K562 (cell line): ENCODE measurements around the gene COL13A1. TPM values are rescaled to one million over a fixed set of nuclear protein-coding genes. Genes with fewer than 3 reads are reported as not detected.

Experiments used
- ATAC-seq: fragments of 200-7000 bp; cut with Tn5 transposase; 3 replicates; pipeline ENCODE4 v1.9.1; 2020; ENCODE audit warnings: moderate library complexity
- BruUV-seq: library from RNA; stranded (reverse); fragments of 400-500 nt; replicated peaks from 2 replicates; lab custom pipeline; 2021; lab: Mats Ljungman, UMichigan
- CTCF ChIA-PET: fragments of 300-600 bp; formaldehyde crosslinking; extraction: SDS; loops from one replicate; lab custom pipeline; 2021; ENCODE audit warnings: low intra/inter-chr PET ratio; lab: Yijun Ruan, JAX
- POLR2A ChIA-PET: fragments of 300-600, 350-650 bp; sonication (Branson Sonifier 250); formaldehyde crosslinking; extraction: SDS; loops from one replicate; lab custom pipeline; 2021; ENCODE audit warnings: antibody characterized with exemption, inconsistent platforms; lab: Yijun Ruan, JAX
- DNase-seq, 4 experiments: peaks; one replicate each; pipeline versions ENCODE4 v3.0.0 to v3.0.0-alpha.2; 2011 to 2018; ENCODE audit warnings: low spot score in 3 of 4, mixed read lengths in 3 of 4; ENCODE audit errors: extremely low read depth in 1 of 4
- FAIRE-seq: peaks from 2 replicates; lab custom pipeline; 2011; peaks lifted over from hg19 to GRCh38; lab: Jason Lieb, UNC
- H2AFZ ChIP-seq: 2 replicates; pipeline ENCODE4 v1.6.0; 2011; ENCODE audit warnings: low read depth, low read length, control low read depth, inconsistent platforms
- H3K27ac ChIP-seq: fragments of 200-600 bp; 3 replicates; pipeline ENCODE4 v1.8.0; 2011; ENCODE audit warnings: low read depth, mild to moderate bottlenecking, control low read depth, inconsistent platforms, low read length, moderate library complexity, mixed read lengths; ENCODE audit errors: extremely low read depth
- H3K27me3 ChIP-seq, 2 experiments: fragments of 300-600 bp in 1 of 2; 2 replicates in 1 of 2; 3 replicates in 1 of 2; pipeline versions ENCODE4 v1.6.0 to v1.8.0; 2011; ENCODE audit warnings: inconsistent platforms in 2 of 2, low read length in 2 of 2, mild to moderate bottlenecking in 1 of 2, mixed read lengths in 1 of 2, moderate library complexity in 1 of 2; ENCODE audit not compliant: control insufficient read depth in 2 of 2, insufficient read depth in 2 of 2
- H3K36me3 ChIP-seq: fragments of 300-600 bp; 3 replicates; pipeline ENCODE4 v1.8.0; 2011; ENCODE audit warnings: mild to moderate bottlenecking, low read length, inconsistent platforms; ENCODE audit not compliant: control insufficient read depth, insufficient read depth
- H3K4me1 ChIP-seq, 2 experiments: fragments of 200-600 bp in 1 of 2; replicated peaks in 1 of 2; 2 replicates in 1 of 2; 3 replicates in 1 of 2; pipeline versions ENCODE4 v1.5.1 to v1.8.0; 2011; ENCODE audit warnings: inconsistent platforms in 2 of 2, low read length in 2 of 2, mild to moderate bottlenecking in 1 of 2, mixed read lengths in 1 of 2, moderate library complexity in 1 of 2; ENCODE audit not compliant: control insufficient read depth in 2 of 2, insufficient read depth in 2 of 2
- H3K4me2 ChIP-seq: 2 replicates; pipeline ENCODE4 v1.6.1; 2011; ENCODE audit warnings: low read length, control low read depth, inconsistent platforms, mixed read lengths; ENCODE audit not compliant: insufficient read depth
- H3K4me3 ChIP-seq: fragments of 200-600 bp; sonication (generic), shearing (Covaris generic); 2 replicates; pipeline ENCODE4 v1.5.1; 2016; ENCODE audit warnings: control low read depth, inconsistent platforms
- H3K79me2 ChIP-seq: fragments of 200-600 bp; 3 replicates; pipeline ENCODE4 v1.8.0; 2011; ENCODE audit warnings: low read length, inconsistent platforms; ENCODE audit not compliant: control insufficient read depth, insufficient read depth
- H3K9ac ChIP-seq, 2 experiments: 2 replicates each; pipeline versions ENCODE4 v1.6.0 to v1.6.1; 2011; ENCODE audit warnings: low read depth in 2 of 2, low read length in 2 of 2, control low read depth in 1 of 2, inconsistent platforms in 1 of 2, mild to moderate bottlenecking in 1 of 2, mixed read lengths in 1 of 2; ENCODE audit not compliant: insufficient read depth in 1 of 2
- H3K9me1 ChIP-seq: one replicate; pipeline ENCODE4 v1.6.0; 2011; ENCODE audit warnings: inconsistent platforms, mild to moderate bottlenecking, low read length, moderate library complexity; ENCODE audit not compliant: control insufficient read depth, insufficient read depth
- H3K9me3 ChIP-seq: replicated peaks from 2 replicates; pipeline ENCODE4 v1.5.1; 2011; ENCODE audit warnings: low read depth, low read length, inconsistent platforms; ENCODE audit not compliant: control insufficient read depth, insufficient read depth
- H4K20me1 ChIP-seq: replicated peaks from 2 replicates; pipeline ENCODE4 v1.6.1; 2011; ENCODE audit warnings: low read length, inconsistent platforms, mixed read lengths; ENCODE audit not compliant: control insufficient read depth, insufficient read depth
- ARID4B ChIP-seq: sonication (generic); formaldehyde crosslinking; IDR thresholded peaks from 2 replicates; pipeline ENCODE4 v1.8.0; 2022; ENCODE audit warnings: mild to moderate bottlenecking, missing genetic modification reagents
- CC2D1A ChIP-seq: fragments of 450-650 bp; IDR thresholded peaks from 2 replicates; pipeline ENCODE4 v1.6.1; 2017; ENCODE audit warnings: mild to moderate bottlenecking
- CREBBP ChIP-seq: IDR thresholded peaks from one replicate; pipeline ENCODE4 v1.6.1; 2012; ENCODE audit warnings: low read depth, mild to moderate bottlenecking, control low read depth, inconsistent platforms, low read length
- HES1 ChIP-seq: fragments of 450-650 bp; IDR thresholded peaks from 2 replicates; pipeline ENCODE4 v1.6.1; 2016; ENCODE audit warnings: low read depth, mild to moderate bottlenecking, moderate library complexity
- KDM1A ChIP-seq, 2 experiments: fragments of 450-650 bp; IDR thresholded peaks; 2 replicates each; pipeline ENCODE4 v1.6.1; 2016; ENCODE audit warnings: mild to moderate bottlenecking in 2 of 2
- LEF1 ChIP-seq: fragments of 450-650 bp; IDR thresholded peaks from 2 replicates; pipeline ENCODE4 v1.6.1; 2016; ENCODE audit warnings: mild to moderate bottlenecking
- NCOA6 ChIP-seq: fragments of 450-650 bp; IDR thresholded peaks from 2 replicates; pipeline ENCODE4 v1.6.1; 2017; ENCODE audit warnings: mild to moderate bottlenecking
- NEUROD1 ChIP-seq: fragments of 150-350 bp; IDR thresholded peaks from 2 replicates; pipeline ENCODE4 v1.6.1; 2014; ENCODE audit warnings: borderline replicate concordance, low read length, low read depth; ENCODE audit not compliant: partially characterized antibody
- NUFIP1 ChIP-seq: fragments of 450-650 bp; IDR thresholded peaks from 2 replicates; pipeline ENCODE4 v1.6.1; 2018; ENCODE audit not compliant: partially characterized antibody
- RBM34 ChIP-seq: fragments of 200-400 bp; formaldehyde crosslinking; IDR thresholded peaks from 2 replicates; pipeline ENCODE4 v1.6.1; 2018; ENCODE audit warnings: low read length, borderline replicate concordance; ENCODE audit not compliant: insufficient read depth
- SNRNP70 ChIP-seq: fragments of 200-400 bp; formaldehyde crosslinking; optimal IDR thresholded peaks from 2 replicates; pipeline ENCODE3; 2017; ENCODE audit warnings: low read depth, low read length
- ZNF76 ChIP-seq: fragments of 250-450 bp; sonication (Bioruptor Pico); IDR thresholded peaks from 2 replicates; pipeline ENCODE4 v1.4.0; 2020; ENCODE audit warnings: mild to moderate bottlenecking, moderate library complexity, borderline replicate concordance
- WGBS: fragments of 100-300 bp; shearing (Covaris generic); methylation state at CpG from one replicate; pipeline ENCODE4 v1.1.6; 2016; ENCODE audit warnings: low coverage, mixed read lengths; ENCODE audit not compliant: insufficient coverage; ENCODE audit errors: missing lambda C conversion rate; 5-methylcytosine and 5-hydroxymethylcytosine counted together
- in situ Hi-C: fragments of 300-500 bp; cut with MboI; formaldehyde crosslinking; loops from 4 replicates; pipeline ENCODE4 v1.15.0; 2018; ENCODE audit warnings: inconsistent platforms, mixed read lengths
- intact Hi-C: fragments of 100-400 bp; cut with micrococcal nuclease; formaldehyde crosslinking; loops from 2 replicates; pipeline ENCODE4 v1.14.2; 2022
- polyA plus RNA-seq, 8 experiments: library from polyadenylated mRNA; depleted of rRNA in 4 of 8; stranded (reverse) in 5 of 8; unstranded in 3 of 8; fragments of >200 nt; fragmentation: Nextera tagmentation in 2 of 8; fragmentation: Illumina TruSeq in 1 of 8; extraction: Ambion mirVana in 2 of 8; extraction: Trizol in 1 of 8; gene quantifications; 2 replicates each; pipeline versions ENCODE4 v1.2.1 to v1.2.3, GENCODE V29; 2011 to 2014; ENCODE audit warnings: inconsistent platforms in 1 of 8, missing spikeins in 1 of 8
- total RNA-seq, 7 experiments: library from RNA; depleted of rRNA in 6 of 7; stranded (reverse); fragments of >200 nt in 6 of 7; fragmentation: Illumina TruSeq in 2 of 7; extraction: Trizol in 2 of 7; gene quantifications; 2 replicates each; pipeline versions ENCODE4 v1.2.1 to v1.2.3, GENCODE V29; 2011 to 2021; ENCODE audit warnings: low replicate concordance in 1 of 7

Gene COL13A1
- total and polyA plus RNA-seq, 9 of the 15 experiments (the other 6 are each of a cell fraction or from before 2014, with no cell fraction given), result not detected

- Histone ChIP-seq H3K79me2 (no peaks in the 10 kb centered on the region), H4K20me1 (peaks cover 7% of the 10 kb centered on the region; the same call in 1 of the 2 replicates), H3K9me3 (no peaks in the 10 kb centered on the region), H2AFZ (no peak overlapping the region), H3K4me2 (no peak overlapping the region), H3K4me1 (peaks cover 0 to under 1% of the 10 kb centered on the region in 2 experiments; a peak in 2 of 5 replicates), H3K9me1 (no peaks in the 10 kb centered on the region), H3K4me3 (no peak overlapping the region), H3K27me3 (peaks cover 32 to 68% of the 10 kb centered on the region in 2 experiments), H3K36me3 (no peaks in the 10 kb centered on the region), H3K27ac (no peak overlapping the region), H3K9ac (no peak overlapping the region)
- BruUV-seq, result no TSS peak
- ATAC-seq, result no peak
- CTCF ChIA-PET, result no interaction called here
- in situ Hi-C loops (no loop called here), intact Hi-C loops (no loop called here)
- FAIRE-seq, result no peak
- DNase-seq, result no peak
- no peak for TF ChIP-seq CREBBP
- no peak for TF ChIP-seq SNRNP70
- no peak for TF ChIP-seq NUFIP1
- TF ChIP-seq CC2D1A, result no peak
- TF ChIP-seq HES1, result no peak
- TF ChIP-seq KDM1A (IDR thresholded peaks at IDR 0.05), result no peak
- no peak for TF ChIP-seq ZNF76 (CRISPR knock-in tag)
- TF ChIP-seq RBM34, result no peak
- TF ChIP-seq NCOA6, result no peak
- no peak for TF ChIP-seq NEUROD1
- TF ChIP-seq ARID4B (CRISPR knock-in tag), result no peak
- TF ChIP-seq LEF1, result no peak
- POLR2A ChIA-PET, result interaction anchor here (0.8 to 2.2 kb wide), 3 partner anchors 9 to 194 kb away, joined by 3 to 6 read pairs (median 5); no protein-coding TSS in a partner anchor
- 0% methylated on average over 1 of the region's 1 CpG for WGBS
Measured at GRCh38 chr10:69851306-69851705, 49.6 kb downstream of the COL13A1 start.
